GM03348 (cell line): ENCODE data around the gene CXCR1.
"Not testable (repeated sequence)": the region's sequence is repeated elsewhere in the genome, so short reads cannot be mapped to it uniquely, and the experiment has no call there.

Source experiments
- DNase-seq: peaks from one replicate; pipeline ENCODE4 v3.0.0; 2012; ENCODE audit warnings: low spot score

Gene CXCR1

DNA sequence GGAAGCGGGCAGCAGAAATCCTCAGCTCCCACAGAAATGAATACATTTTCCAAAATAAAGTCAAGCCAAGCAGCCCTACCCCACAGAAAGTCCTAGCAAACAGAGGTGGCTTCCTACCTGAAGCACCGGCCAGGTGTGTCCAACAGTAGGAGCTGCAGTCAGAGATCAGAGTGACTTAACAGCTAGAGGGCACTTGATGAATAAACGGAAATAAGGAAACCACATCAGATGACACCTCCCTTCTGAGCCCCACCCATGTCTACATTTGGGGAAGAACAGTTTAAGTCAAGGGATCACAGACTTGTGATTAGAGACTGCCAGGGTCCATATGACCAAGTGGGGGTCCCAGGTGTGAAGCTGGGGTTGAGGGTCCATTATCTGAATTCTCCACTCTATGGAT is at the start of gene CXCR1:
CXCR1 (minus strand) TSS at position 172 of the 400 bp plus-strand sequence. CDS start 1,751 bp downstream, outside the sequence.
- no peak for DNase-seq

GRCh38 chr2:218216336-218216673 is 49.5 kb upstream of the CXCR1 start:
- peak; percentile 33 for DNase-seq

- DNase-seq = no peak
Observed at GRCh38 chr2:218214116-218214515, 47.4 kb upstream of the CXCR1 start.

GRCh38 chr2:218209078-218209477 is 42.3 kb upstream of the CXCR1 start:
- no peak for DNase-seq

GRCh38 chr2:218202266-218202665 is 35.5 kb upstream of the CXCR1 start:
- DNase-seq = no peak

DNA sequence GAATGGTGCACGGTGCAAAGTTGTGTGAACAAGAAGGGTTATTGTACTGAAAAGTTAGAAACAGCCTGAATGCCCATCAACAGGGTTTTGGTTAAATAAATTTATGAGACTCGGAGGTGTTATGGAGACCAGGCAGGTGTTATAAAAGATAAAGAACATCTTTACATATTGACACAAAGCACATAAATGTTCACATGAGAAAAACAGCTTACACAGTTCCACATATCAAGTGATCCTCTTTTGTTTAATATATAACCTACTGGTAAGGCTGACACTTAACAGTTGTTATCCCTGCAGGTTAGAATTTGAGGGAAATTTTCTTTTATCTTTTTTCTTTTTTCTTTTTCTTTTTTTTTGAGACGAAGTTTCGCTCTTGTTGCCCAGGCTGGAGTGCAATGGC is 30.2 kb upstream of the CXCR1 start:
- DNase-seq = no peak

- DNase-seq = no peak
Observed at GRCh38 chr2:218194880-218195279, 28.1 kb upstream of the CXCR1 start.

- no peak for DNase-seq
Observed at GRCh38 chr2:218193701-218194100, 26.9 kb upstream of the CXCR1 start.

- no peak for DNase-seq
Observed at GRCh38 chr2:218192902-218193430, 26.2 kb upstream of the CXCR1 start.

GRCh38 chr2:218188528-218188927 is 21.8 kb upstream of the CXCR1 start:
- DNase-seq = no peak

DNA sequence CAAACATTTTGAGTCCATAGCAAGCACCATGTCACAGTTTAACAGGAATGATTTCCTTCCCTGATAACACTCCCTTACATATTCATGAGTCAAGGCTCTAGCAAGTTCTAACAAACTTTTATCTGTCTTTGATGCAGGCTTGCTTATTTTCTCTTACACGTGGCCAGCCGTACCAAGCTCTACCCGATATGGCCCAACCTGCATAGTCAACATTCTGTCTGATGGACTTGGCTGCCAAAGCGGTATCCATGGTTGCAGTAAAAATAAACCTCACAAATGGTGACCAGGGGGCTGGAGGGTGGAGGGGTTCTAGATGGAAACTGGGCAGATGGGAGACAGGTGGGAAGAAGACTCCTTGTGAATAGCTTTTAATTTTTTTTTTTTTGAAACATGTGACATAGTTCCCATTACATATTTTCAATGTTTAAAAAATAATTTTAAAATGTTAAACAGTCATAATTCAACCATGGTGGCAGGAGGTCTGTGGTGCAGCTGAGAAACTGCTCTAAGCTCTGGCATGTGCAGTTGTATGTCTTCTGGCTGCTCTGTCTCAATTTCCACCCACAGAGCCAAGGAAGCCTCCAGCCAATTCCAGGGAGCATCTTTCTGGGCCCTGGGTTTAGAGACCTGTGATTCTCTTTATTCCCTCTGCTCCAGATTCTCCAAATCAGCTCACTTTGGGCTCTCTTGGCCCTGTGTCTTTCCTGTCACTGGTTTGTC is 20.7 kb upstream of the CXCR1 start:
- DNase-seq = no peak

- no peak for DNase-seq
Observed at GRCh38 chr2:218186876-218187275, 20.1 kb upstream of the CXCR1 start.

DNA sequence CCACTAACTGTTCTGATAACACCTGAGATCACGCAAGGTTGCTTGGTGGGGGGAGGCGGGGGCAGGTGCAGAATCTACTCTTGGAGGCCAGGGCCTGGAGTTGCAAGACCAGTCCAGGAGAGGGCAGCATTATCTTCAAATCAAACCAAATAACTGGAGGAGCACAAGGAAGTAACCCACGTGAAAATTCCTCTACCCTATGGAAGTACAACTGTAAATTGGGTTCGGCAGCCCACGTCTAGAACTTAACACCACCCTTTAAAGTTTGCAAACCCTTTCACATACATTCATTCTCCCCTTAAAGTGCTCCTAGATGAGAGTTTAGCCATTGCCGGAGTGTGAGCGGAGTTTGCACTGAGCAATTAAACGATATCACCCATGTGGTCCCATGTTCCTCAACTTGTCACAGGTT is 19.6 kb upstream of the CXCR1 start:
- DNase-seq = peak; percentile 86

DNA sequence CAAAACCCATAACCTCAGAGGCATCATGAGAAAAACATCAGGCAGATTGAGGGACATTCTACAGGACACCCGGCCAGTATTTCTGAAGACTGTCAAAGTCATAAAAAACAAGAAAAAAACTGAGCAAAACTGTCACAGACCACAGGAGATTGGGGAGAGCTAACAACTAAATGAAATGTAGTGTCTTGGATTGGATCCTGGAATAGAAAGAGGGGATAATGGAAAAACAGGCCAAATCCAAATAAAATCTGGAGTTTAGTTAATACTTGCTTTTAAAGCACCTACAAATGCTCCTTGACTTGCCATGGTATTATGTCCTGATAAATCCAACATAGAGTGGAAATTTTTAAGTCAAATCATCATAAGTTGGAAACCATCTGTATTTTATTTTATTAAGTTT is 17.6 kb upstream of the CXCR1 start:
- DNase-seq = no peak

DNA sequence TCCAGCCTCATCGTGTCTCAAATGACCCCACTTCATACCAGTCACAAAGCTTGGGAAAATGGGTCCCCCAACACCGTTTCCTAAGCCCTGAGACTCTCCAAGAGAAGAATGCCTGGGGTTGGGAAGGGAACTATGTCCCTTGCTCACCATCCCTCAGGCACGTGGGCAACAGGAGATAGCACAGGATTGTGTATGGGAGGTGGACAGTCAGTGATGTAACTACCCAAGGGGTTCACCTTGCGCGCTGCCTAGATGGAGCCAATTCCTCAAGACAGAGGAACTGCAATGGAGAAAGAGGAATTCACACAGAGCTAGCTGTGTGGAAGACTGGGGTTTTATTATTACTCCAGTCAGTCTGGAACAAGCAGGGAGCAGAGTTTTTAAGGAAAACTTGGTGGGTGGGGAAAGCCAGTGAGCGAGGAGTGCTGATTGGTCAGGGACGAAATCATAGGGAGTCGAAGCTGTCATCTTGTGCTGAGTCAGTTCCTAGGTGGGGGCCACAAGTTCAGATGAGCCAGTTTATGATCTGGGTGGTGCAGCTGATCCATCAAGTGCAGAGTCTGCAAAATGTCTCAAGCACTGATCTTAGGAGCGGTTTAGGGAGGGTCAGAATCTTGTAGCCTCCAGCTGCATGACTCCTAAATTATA is 13.8 kb upstream of the CXCR1 start:
- DNase-seq = no peak

DNA sequence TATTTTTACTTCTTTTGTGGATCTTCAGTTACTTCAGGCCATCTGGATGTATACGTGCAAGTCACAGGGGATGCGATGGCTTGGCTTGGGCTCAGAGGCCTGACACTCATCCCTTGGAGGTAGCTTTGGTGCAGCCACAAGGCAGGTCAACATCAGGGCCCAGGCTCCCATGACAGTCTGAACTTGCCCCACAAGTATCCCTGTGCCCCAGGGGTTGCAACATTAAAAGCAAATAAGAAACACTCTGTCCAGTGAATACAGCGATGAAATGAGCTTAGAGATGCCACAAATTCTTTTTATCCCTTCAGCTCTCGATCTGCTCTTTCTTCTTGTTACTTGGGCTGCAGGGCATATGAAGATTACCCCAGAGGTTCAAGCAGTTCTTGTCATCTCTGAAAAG is 13.0 kb upstream of the CXCR1 start:
- no peak for DNase-seq

DNA sequence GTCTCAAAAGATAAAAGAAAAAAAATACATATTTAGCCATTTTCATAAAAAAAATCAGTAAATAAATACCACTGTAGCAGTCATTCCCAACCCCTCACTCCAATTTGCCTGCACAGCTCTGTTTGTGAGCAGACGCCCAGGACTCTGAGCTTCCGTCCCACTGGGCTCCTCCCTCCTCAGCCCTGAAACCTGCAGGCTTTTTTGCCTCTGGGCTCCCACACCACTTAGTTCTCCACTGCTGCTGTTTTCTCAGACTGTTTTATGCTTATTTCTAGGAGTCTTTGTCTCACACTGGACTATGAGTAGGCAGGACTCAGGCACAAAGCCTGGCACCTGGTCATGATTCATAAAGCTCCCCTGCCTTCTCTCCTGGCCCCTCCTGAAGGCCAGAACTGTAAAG is 6.1 kb upstream of the CXCR1 start:
- DNase-seq = no peak

- DNase-seq = not testable (repeated sequence)
Observed at GRCh38 chr2:218171744-218172143, 5.0 kb upstream of the CXCR1 start.

- no peak for DNase-seq
Observed at GRCh38 chr2:218169757-218170546, 3.2 kb upstream of the CXCR1 start.

- DNase-seq = peak; percentile 64
Observed at GRCh38 chr2:218168635-218169462, 2.1 kb upstream of the CXCR1 start.

DNA sequence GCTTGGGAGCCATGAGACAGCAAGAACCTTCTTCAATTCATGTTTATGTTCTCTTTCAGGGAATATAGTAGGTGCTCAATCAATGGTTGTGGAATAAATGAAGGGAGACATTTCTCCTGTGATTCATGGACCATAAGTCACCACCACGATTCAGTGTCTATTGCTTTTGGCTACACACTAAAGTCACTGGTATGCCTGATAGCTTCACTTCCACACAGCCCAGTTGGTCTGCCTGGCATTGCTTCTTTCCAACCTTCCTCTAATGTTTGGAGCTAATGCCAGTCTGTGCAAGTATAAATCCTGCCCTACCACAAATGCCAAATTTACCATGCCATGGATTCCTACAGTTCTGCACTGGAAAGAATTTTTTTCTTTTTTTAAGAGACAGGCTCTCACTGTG is 1.3 kb upstream of the CXCR1 start:
- no peak for DNase-seq

DNA sequence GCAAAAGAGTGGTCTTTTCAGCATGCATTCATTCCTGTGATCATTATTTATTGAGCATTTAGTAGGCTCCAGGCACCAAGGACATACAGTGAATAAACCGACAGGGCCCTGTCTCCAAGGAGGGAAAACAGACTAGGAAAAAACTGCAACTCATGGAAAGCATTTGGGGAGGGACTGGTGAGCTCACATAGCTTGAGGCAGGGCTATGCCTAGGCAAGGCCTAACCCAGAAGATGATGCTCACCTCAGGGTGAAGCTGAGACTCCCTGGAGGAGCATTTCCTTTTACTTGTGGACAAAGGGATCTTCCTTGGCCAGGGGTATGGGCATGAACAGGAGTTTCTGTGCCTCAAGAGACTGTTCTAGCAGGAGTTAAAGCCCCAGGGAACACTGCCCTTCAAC is 3.9 kb downstream of the CXCR1 start:
- DNase-seq = no peak
